ENCODE results near the gene HIBCH.
A peak's percentile ranks its signal among the peaks of the same experiment; 100 is the strongest.

The HIBCH gene

GRCh38 chr2:190188289-190188688 is 131.3 kb downstream of the HIBCH start:
- no peak for DNase-seq (ENCODE audit: low spot score)

- no peak for DNase-seq (ENCODE audit: low spot score)
These were observed 133.4 kb downstream of the HIBCH start for GRCh38 chr2:190186238-190186637.

GRCh38 chr2:190185380-190185779 is 134.2 kb downstream of the HIBCH start:
- DNase-seq (ENCODE audit: low spot score), result no peak

DNA sequence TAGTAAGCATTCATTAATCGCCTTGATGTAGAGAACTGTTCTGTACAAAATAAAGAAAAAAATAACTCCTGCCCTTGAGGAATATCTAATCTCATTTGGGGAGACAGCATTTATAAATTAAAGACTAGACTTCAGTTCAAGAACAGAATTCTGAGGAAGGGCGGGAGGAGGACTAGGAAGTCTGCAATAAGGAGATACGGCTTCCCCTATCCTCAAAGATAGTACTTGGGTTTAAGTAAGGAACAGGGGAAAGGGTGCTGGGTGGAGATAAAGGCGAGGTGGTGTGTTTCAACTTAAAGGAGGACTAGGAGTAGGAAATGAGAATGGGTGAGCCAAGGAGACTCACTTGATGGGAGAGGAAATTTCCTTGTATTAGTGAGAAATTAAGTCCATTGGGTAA is 135.2 kb downstream of the HIBCH start:
- DNase-seq (ENCODE audit: low spot score), result peak; percentile 69

GRCh38 chr2:190183539-190183938 is 136.1 kb downstream of the HIBCH start:
- peak; percentile 50 for DNase-seq (ENCODE audit: low spot score)

DNA sequence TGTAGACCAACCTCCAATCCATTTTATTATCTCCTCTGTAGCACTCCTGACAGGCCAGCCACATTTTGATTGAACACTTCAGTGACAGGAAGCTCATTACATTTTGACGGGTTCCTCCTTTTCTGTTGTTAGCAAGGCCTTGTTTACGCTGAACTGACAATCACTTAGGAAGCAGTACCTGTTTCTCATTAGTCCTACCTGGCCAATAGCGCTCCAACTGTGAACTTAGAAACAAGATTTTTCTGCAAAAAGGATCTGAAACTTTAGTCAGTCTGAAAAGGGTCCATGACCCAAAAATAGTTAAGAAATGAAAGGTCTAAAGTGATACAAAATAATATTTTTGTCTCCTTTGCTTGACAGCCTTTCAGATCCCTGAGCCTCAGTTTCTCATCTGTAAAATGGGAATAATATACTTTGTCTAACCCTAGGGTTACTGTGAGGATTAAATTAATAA is 137.5 kb downstream of the HIBCH start:
- DNase-seq (ENCODE audit: low spot score), result peak; percentile 42

GRCh38 chr2:190181123-190181669 is 138.4 kb downstream of the HIBCH start:
- peak; percentile 52 for DNase-seq (ENCODE audit: low spot score)

DNA sequence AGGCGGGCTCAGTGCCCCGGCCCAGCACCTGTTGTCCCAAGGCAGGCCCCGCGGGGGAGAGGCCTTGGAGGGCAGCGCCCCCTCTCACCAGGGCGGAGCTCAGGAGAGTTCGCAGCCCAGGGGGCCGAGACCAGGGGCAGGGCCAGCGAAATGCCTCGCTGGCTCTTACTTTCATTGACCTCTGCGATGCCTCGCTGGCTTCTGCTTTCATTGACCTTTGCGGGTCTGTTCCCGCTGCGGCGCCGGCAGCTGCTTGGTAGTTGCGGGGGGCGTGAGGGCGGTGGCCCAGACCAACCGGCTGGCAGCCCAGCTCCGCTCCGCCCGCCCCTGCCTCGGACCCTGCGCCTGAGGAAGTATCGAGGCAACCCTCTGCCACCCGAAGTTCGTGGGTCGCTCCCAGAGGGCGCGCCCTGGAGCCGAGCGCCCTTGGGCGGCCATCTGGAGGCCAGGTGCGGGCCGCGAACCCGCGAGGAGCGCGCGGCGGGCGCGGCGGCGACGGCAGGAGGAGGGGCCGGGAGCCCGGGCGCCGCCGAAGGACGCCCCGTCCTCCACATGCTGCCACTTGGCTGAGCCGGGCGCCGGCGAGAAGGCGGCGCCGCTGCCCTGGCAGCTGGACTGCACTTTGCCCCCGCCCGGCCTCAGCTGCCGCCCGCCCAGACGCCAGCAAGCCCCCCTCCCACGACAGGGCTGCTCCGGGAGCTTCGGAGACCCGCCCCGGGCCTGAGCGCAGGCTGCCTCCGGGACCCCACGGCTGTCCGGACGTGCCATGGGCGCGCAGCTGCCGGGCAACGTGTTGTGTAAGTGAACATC is 139.1 kb downstream of the HIBCH start:
- peak; percentile 78 for DNase-seq (ENCODE audit: low spot score)

- no peak for DNase-seq (ENCODE audit: low spot score)
These were observed 139.8 kb downstream of the HIBCH start for GRCh38 chr2:190179754-190180312.

DNA sequence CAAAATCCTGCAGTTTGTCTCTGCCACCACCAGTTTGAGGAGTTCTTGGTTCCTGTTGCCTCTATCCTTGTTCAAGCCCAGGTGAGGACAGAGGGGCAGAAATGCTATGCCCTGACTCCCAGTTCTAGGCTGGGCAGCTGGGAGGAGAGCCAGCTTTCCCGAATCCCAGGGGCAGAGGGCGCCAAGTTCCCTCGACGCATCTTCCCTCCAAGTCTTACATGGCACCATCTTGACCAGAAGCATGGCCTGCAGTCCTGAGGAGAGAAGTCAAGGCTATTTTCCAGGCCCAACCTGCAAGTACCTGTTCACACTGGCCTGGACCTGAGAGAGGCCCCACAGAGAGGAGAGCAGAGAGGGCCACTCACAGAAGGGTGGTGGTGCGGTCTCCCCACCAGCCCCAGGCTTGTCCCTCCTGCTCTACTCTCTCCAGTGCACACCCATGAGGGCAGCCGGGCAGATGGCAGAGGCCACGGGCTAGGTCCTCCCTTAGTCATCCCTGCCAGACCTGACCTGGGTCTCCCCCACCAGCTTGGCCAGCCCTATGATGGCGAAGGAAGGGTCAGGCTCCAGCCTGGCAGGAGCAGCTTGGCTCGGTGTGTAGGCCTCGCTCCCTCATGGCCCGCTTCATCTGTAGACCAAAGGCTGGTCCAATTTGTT is 141.4 kb downstream of the HIBCH start:
- no peak for DNase-seq (ENCODE audit: low spot score)

DNA sequence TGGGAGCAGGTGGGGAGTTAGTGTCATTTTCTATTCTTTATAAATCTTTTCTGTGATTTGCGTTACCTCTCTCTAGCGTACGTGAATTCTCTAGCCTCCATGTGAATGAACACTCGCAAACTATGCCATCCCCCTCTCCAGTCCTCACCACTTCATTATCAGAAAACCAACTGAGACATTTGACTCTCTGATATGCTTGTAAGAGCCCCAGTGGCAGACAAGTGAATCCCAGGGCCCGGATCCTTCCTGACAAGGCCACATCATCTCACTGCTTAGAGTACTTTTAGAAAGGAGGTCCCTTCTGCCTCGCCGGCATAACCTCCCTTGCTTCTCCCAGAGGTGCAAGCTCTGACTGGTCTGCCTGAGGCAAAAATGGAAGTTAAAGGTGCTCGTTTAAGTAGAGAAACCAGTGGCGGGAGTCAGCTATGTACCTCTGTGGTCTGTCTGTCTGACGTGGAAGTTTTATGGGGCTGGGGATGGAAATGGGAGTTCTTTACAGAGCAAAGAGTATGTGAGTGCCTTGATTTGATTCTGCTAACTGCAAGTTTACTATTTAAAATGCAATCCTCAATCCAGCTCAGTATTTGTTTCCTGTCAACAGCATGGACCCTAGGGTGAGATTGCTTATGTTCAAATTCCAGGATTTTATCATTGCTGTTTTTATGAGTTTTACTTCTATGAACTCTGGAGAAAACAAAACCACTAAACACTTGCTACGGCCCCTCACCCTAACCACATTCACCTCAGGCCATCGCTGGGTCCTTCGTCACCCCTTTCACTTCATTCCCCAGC is 142.2 kb downstream of the HIBCH start:
- no peak for DNase-seq (ENCODE audit: low spot score)

- no peak for DNase-seq (ENCODE audit: low spot score)
These were observed 146.2 kb downstream of the HIBCH start for GRCh38 chr2:190173392-190173791.

DNA sequence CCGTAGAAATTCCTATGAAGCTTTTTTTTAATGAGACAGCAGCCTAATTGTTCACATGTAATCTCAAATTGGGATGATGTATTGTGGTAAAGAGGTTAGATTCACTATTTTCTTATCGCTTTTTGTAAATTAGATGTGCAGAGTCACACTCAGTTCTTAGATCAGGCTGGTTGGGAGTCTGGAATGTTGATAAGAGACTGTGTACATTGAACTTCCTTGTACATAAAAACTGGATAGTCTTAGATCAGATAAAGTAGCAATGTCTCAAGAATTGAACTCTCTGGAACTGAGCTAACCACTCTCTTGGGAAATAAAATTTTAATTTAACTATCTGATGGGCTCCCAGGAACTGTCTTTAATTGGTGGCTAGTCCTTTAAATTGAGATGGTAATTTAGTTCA is 149.0 kb downstream of the HIBCH start:
- DNase-seq (ENCODE audit: low spot score), result no peak

- DNase-seq (ENCODE audit: low spot score), result no peak
These were observed 150.2 kb downstream of the HIBCH start for GRCh38 chr2:190169221-190170072.

- no peak for DNase-seq (ENCODE audit: low spot score)
These were observed 151.9 kb downstream of the HIBCH start for GRCh38 chr2:190167702-190168101.

DNA sequence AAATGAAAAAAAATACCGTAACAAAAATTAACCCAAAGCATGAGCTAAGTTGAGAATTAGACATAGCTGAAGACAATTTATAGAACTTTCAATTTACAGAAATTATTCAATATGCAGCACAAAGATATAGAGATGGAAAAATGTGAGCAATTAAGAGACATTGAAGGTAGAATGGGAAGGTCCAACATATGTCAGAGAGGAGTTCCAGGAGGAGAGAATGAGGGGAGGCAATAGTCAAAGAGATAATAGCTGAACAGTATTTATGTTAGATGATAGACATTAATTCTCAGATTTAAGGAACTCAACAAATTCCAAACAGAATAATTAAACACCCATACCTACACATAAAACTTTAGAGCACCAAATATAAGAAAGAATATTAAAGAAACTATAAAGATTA is 154.1 kb downstream of the HIBCH start:
- DNase-seq (ENCODE audit: low spot score), result no peak

DNA sequence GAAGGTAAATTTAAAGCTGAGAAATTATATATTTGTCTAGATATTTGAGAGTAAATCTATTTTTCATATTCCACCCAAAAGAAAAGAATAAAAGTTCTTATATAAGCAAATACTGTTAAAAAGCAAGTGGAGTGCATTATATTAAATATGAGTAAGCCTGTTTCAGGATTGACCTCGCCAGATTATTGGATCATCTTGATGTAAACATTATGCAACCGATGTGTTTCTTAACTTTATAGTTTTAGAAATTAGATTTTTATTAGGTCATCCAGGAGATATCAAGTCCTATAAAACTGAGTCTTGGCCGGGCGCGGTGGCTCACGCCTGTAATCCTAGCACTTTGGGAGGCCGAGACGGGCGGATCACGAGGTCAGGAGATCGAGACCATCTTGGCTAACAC is 156.8 kb downstream of the HIBCH start:
- no peak for DNase-seq (ENCODE audit: low spot score)

DNA sequence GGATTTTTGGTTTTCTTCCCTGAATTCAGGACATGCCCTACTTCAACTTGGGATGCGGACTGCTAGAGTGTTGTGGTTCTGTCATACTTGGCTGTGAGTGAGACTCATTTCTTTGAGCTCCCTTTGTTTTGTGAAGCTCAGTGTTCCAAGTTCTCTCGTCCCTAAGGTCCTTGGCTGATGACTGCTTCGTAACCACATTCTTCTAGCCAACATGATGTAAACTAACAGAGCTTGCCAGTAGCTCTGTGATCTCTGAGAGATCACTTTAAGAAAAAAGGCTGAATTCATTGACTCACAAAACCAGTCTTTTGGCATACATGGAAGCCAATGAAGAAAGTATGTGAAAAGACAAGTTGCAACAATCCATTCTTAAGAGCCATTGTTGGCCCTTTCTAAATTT is 160.2 kb downstream of the HIBCH start:
- no peak for DNase-seq (ENCODE audit: low spot score)

GRCh38 chr2:190158798-190159434 is 160.7 kb downstream of the HIBCH start:
- DNase-seq (ENCODE audit: low spot score), result no peak
